B cell (primary cell): Measurements from ENCODE around the gene KIAA1210. TPM values are rescaled to one million over a fixed set of nuclear protein-coding genes. Genes with fewer than 3 reads are reported as not detected.

Experiments
- ATAC-seq: fragments of 200-7000 bp; cut with Tn5 transposase; one replicate; pipeline ENCODE4 v1.10.0; 2021; ENCODE audit warnings: low read depth, mild to moderate bottlenecking, moderate number of reproducible peaks, moderate library complexity
- CTCF ChIA-PET: fragments of 350-600 bp; sonication (Branson Sonifier 250); formaldehyde crosslinking; loops from one replicate; lab custom pipeline; 2021; ENCODE audit warnings: antibody characterized with exemption, inconsistent platforms; lab: Charles Lee
- POLR2A ChIA-PET: fragments of 350-600 bp; sonication (Branson Sonifier 250); formaldehyde crosslinking; loops from one replicate; lab custom pipeline; 2021; ENCODE audit warnings: antibody characterized with exemption; lab: Charles Lee
- DNase-seq: peaks from one replicate; pipeline ENCODE4 v3.0.0; 2013
- H2AFZ ChIP-seq: 2 replicates; pipeline ENCODE4 v1.6.1; 2012; ENCODE audit warnings: mild to moderate bottlenecking, low read depth, low read length; ENCODE audit not compliant: insufficient read depth, poor library complexity, severe bottlenecking
- H3K27ac ChIP-seq, 2 donors: 1 replicate in 1 of 2; 2 replicates in 1 of 2; pipeline ENCODE4 v1.5.1; 2012 to 2013; ENCODE audit warnings: low read length in 2 of 2, mild to moderate bottlenecking in 2 of 2, moderate library complexity in 1 of 2
- H3K27me3 ChIP-seq, 4 experiments: fragments of 200-600 bp in 1 of 4; sonication (generic) in 1 of 4; replicated peaks in 1 of 4; 1 replicate in 2 of 4; 2 replicates in 2 of 4; pipeline versions ENCODE4 v1.6.1 to v1.7.0; 2013 to 2016; ENCODE audit warnings: low read length in 3 of 4, mild to moderate bottlenecking in 2 of 4, mixed read lengths in 1 of 4, moderate library complexity in 1 of 4; ENCODE audit not compliant: insufficient read depth in 4 of 4, control insufficient read depth in 3 of 4; ENCODE audit errors: control extremely low read depth in 1 of 4
- H3K36me3 ChIP-seq, 2 experiments: replicated peaks in 1 of 2; 1 replicate in 1 of 2; 2 replicates in 1 of 2; pipeline versions ENCODE4 v1.6.1 to v1.7.1; 2013; ENCODE audit warnings: low read length in 1 of 2; ENCODE audit not compliant: insufficient read depth in 2 of 2, control insufficient read depth in 1 of 2; ENCODE audit errors: control extremely low read depth in 1 of 2, extremely low read depth in 1 of 2
- H3K4me1 ChIP-seq, 2 donors: fragments of 200-600 bp in 1 of 2; sonication (generic) in 1 of 2; 1 replicate in 1 of 2; 2 replicates in 1 of 2; pipeline versions ENCODE4 v1.5.1 to v1.6.1; 2013 to 2017; ENCODE audit warnings: low read length in 2 of 2; ENCODE audit not compliant: control insufficient read depth in 2 of 2, insufficient read depth in 2 of 2
- H3K4me2 ChIP-seq: replicated peaks from 2 replicates; pipeline ENCODE3; 2012; ENCODE audit warnings: mild to moderate bottlenecking, low read depth, low read length; ENCODE audit not compliant: poor library complexity, severe bottlenecking
- H3K4me3 ChIP-seq, 5 experiments: fragments of 200-600 bp in 1 of 5; sonication (generic) in 1 of 5; 1 replicate in 3 of 5; 2 replicates in 2 of 5; pipeline versions ENCODE4 v1.5.1 to v1.7.0; 2011 to 2016; ENCODE audit warnings: low read length in 4 of 5, mild to moderate bottlenecking in 4 of 5, low read depth in 2 of 5, control low read depth in 1 of 5, moderate library complexity in 1 of 5; ENCODE audit not compliant: insufficient read depth in 1 of 5; ENCODE audit errors: control extremely low read depth in 1 of 5, extremely low read depth in 1 of 5
- H3K79me2 ChIP-seq: fragments of 200-600 bp; sonication (generic); one replicate; pipeline ENCODE4 v1.6.0; 2016; ENCODE audit warnings: low read length; ENCODE audit not compliant: control insufficient read depth, insufficient read depth
- H3K9ac ChIP-seq: fragments of 200-600 bp; sonication (generic); 2 replicates; pipeline ENCODE4 v1.6.1; 2017; ENCODE audit warnings: mild to moderate bottlenecking, low read length, moderate library complexity
- H3K9me3 ChIP-seq, 3 donors: one replicate each; pipeline versions ENCODE4 v1.6.1 to v1.7.1; 2013; ENCODE audit warnings: low read length in 2 of 3; ENCODE audit not compliant: control insufficient read depth in 2 of 3, insufficient read depth in 1 of 3; ENCODE audit errors: control extremely low read depth in 1 of 3
- H4K20me1 ChIP-seq: 2 replicates; pipeline ENCODE4 v1.6.0; 2012; ENCODE audit warnings: mild to moderate bottlenecking, low read length; ENCODE audit not compliant: insufficient read depth, control insufficient read depth, poor library complexity, severe bottlenecking
- H3K27ac Mint-ChIP-seq: one replicate; pipeline ENCODE4 v1.8.0; 2021; ENCODE audit warnings: mixed read lengths
- H3K27me3 Mint-ChIP-seq: one replicate; pipeline ENCODE4 v1.8.0; 2021; ENCODE audit warnings: mixed read lengths
- H3K4me1 Mint-ChIP-seq: one replicate; pipeline ENCODE4 v1.8.0; 2021; ENCODE audit warnings: mixed read lengths
- H3K4me3 Mint-ChIP-seq: one replicate; pipeline ENCODE4 v1.8.0; 2021; ENCODE audit warnings: mixed read lengths
- H3K9me3 Mint-ChIP-seq: one replicate; pipeline ENCODE4 v1.8.0; 2022; ENCODE audit warnings: mixed read lengths; ENCODE audit not compliant: insufficient read depth
- EZH2 ChIP-seq: IDR thresholded peaks from 2 replicates; pipeline ENCODE4 v1.6.1; 2012; ENCODE audit warnings: borderline replicate concordance, low read depth, mild to moderate bottlenecking, moderate library complexity, low read length; ENCODE audit not compliant: insufficient read depth, poor library complexity, severe bottlenecking
- WGBS: methylation state at CpG from one replicate; pipeline ENCODE4 v1.1.5; 2013; ENCODE audit warnings: missing lambda C conversion rate; ENCODE audit not compliant: insufficient coverage; 5-methylcytosine and 5-hydroxymethylcytosine counted together
- intact Hi-C: fragments of 100-400 bp; cut with micrococcal nuclease; formaldehyde crosslinking; loops from one replicate; pipeline ENCODE4 v1.10.0; 2022
- polyA minus RNA-seq: library from RNA; depleted of rRNA, polyadenylated mRNA; stranded (reverse); fragments of >200 nt; gene quantifications from 2 replicates; pipeline ENCODE4 v1.2.3, GENCODE V29; 2012
- polyA plus RNA-seq: library from polyadenylated mRNA; depleted of rRNA; stranded (reverse); fragments of >200 nt; gene quantifications from 2 replicates; pipeline ENCODE4 v1.2.3, GENCODE V29; 2012
- total RNA-seq, 2 donors: library from RNA; stranded (reverse); fragments of 120-200 nt in 1 of 2; gene quantifications; 1 replicate in 1 of 2; 2 replicates in 1 of 2; pipeline versions ENCODE4 v1.2.3 to v1.2.4, GENCODE V29; 2013 to 2022
- TF ChIP-seq, protein P1 (sequence below): fragments of 200-600 bp; IDR thresholded peaks from one replicate; pipeline ENCODE4 v1.8.0; 2022; ENCODE audit warnings: antibody characterized with exemption, mild to moderate bottlenecking

KIAA1210 gene
- total RNA-seq: not detected in 2 replicates
- total RNA-seq (2013): under 0.01 TPM
- not detected in 2 replicates for polyA plus RNA-seq
- polyA minus RNA-seq: not detected in 2 replicates

GRCh38 chrX:119127650-119128049 is at the start of gene KIAA1210:
Gene KIAA1210 (minus strand): TSS chrX:119127812. CDS start chrX:119123642, 4,170 bp downstream.
- Mint-ChIP-seq H3K27ac (no peak within 1 kb of the TSS), H3K9me3 (no peaks in the 10 kb centered on the region), H3K4me1 (no peaks in the 10 kb centered on the region), H3K27me3 (peaks cover 12% of the 10 kb centered on the region), H3K4me3 (no peak within 1 kb of the TSS)
- intact Hi-C loops: no loop called here
- no peaks in the 10 kb centered on the region for H3K79me2 ChIP-seq
- no peaks in the 10 kb centered on the region for H4K20me1 ChIP-seq
- 92% methylated on average over 5 of the region's 5 CpGs for WGBS
- H3K27me3 ChIP-seq: no peaks in the 10 kb centered on the region
- ATAC-seq (no peak), DNase-seq (no peak)
- no peak within 1 kb of the TSS for H3K27ac ChIP-seq
- H3K4me2 ChIP-seq: no peak within 1 kb of the TSS
- H3K4me1 ChIP-seq: no peaks in the 10 kb centered on the region
- CTCF ChIA-PET: no interaction called here
- H3K4me3 ChIP-seq: no peak within 1 kb of the TSS
- POLR2A ChIA-PET: no interaction called here
- H3K36me3 ChIP-seq: no peaks in the 10 kb centered on the region
- no peak within 1 kb of the TSS for H3K9ac ChIP-seq
- no peak for TF ChIP-seq EZH2
- TF ChIP-seq, protein P1, sequence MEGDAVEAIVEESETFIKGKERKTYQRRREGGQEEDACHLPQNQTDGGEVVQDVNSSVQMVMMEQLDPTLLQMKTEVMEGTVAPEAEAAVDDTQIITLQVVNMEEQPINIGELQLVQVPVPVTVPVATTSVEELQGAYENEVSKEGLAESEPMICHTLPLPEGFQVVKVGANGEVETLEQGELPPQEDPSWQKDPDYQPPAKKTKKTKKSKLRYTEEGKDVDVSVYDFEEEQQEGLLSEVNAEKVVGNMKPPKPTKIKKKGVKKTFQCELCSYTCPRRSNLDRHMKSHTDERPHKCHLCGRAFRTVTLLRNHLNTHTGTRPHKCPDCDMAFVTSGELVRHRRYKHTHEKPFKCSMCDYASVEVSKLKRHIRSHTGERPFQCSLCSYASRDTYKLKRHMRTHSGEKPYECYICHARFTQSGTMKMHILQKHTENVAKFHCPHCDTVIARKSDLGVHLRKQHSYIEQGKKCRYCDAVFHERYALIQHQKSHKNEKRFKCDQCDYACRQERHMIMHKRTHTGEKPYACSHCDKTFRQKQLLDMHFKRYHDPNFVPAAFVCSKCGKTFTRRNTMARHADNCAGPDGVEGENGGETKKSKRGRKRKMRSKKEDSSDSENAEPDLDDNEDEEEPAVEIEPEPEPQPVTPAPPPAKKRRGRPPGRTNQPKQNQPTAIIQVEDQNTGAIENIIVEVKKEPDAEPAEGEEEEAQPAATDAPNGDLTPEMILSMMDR: no peak
- H2AFZ ChIP-seq: no peak within 1 kb of the TSS
- H3K9me3 ChIP-seq: no peaks in the 10 kb centered on the region

- no peak overlapping the region for H3K27ac Mint-ChIP-seq
- H3K4me3 Mint-ChIP-seq: no peak overlapping the region
- no peaks in the 10 kb centered on the region for H3K79me2 ChIP-seq
- no peak overlapping the region for H3K27ac ChIP-seq
- no peak overlapping the region for H3K9ac ChIP-seq
- H4K20me1 ChIP-seq: no peaks in the 10 kb centered on the region
- no peak overlapping the region for H3K4me3 ChIP-seq
- no peak overlapping the region for H3K4me2 ChIP-seq
- H3K36me3 ChIP-seq: no peaks in the 10 kb centered on the region
- no peaks in the 10 kb centered on the region for H3K4me1 Mint-ChIP-seq
- no peaks in the 10 kb centered on the region for H3K9me3 ChIP-seq
- H3K9me3 Mint-ChIP-seq: no peaks in the 10 kb centered on the region
- H3K27me3 Mint-ChIP-seq: no peaks in the 10 kb centered on the region
- no peak for ATAC-seq
- intact Hi-C loops: no loop called here
- no peak for DNase-seq
- H3K4me1 ChIP-seq: no peaks in the 10 kb centered on the region
- CTCF ChIA-PET: no interaction called here
- H3K27me3 ChIP-seq: no peaks in the 10 kb centered on the region
- H2AFZ ChIP-seq: no peak overlapping the region
- TF ChIP-seq, protein P1: no peak
- no peak for TF ChIP-seq EZH2
- no CpG with 5 or more reads among the region's 1 CpG for WGBS
- POLR2A ChIA-PET: no interaction called here
These were observed 49.7 kb upstream of the KIAA1210 start for GRCh38 chrX:119177278-119177677.
